HG03135 (cell line): ENCODE measurements around the gene SEC14L5.
"Not testable (repeated sequence)": the region's sequence is repeated elsewhere in the genome, so short reads cannot be mapped to it uniquely, and the experiment has no call there.

ENCODE experiments used
- ATAC-seq: cut with Tn5 transposase; IDR thresholded peaks from one replicate; pipeline ENCODE4 v1.9.1; 2021; ENCODE audit warnings: mild to moderate bottlenecking, moderate library complexity; ENCODE audit not compliant: unreplicated experiment

The SEC14L5 gene

DNA sequence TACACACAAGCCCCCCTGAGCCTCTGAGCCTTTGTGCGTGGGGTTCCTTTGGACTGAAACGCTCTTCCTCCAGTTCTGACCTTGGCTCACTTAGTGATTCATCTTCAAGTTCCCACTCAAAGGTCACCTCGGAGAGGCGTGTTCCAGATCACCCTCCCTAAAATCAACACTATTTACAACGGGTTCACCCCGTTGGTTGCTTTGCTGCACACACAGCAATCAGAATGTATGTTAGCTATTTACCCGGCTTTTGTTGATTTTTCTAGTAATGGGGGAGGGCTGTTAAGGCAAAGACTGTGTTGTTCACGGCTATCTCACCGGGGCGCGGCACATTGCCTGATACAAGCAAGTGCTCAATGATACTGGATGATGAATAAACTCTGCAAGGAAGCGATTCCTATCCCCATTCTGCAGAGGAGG lies 74.6 kb downstream of the SEC14L5 start:
- ATAC-seq: no peak

DNA sequence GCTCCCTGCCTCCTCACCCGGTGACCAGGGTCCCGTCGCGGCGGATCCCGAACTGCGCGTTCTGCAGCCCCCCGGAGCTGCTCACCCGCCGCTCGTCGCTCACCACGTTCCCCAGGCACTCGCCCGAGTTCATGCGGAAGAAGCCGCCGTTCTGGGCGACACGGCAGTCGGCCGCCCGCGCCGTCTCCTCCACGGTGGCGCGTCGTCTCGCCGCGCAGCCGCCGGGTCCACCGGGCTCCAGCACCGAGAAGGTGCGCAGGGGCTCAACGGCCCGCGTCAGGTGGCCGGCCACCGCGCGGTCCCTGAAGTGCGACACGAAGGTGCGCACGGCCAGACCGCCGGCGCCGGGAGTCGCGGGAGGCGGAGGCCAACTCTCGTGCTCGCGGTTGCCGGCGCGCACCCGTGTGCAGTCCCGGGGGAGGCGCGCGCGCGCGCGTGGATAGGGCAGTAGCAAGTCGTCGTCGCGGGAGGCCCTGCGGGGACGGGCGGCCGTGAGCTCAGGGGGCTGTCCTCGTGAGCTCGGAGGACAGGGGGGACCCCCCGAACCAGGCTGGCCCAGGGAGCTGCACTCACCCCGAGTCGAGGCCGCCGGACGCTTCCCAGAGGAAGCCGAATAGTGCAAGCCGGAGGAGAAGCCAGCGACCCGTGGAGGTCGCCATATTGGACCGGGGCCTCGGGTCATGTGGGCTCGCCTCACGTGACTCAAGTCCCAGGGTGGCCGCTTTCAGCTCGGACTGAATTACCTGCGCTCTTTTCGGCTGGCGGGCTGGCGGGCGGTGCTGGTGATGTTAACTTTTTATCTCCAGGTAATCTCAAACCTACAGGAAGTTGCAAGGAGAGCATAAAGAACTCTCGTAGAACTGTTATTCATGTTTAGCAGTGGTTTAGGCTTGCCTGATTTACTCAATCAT lies 75.4 kb downstream of the SEC14L5 start, which contains the start of gene NAGPA:
NAGPA (minus strand) TSS at position 680 of the 911 bp plus-strand sequence; CDS start at position 659, 21 bp downstream.
- peak; percentile 92 for ATAC-seq

DNA sequence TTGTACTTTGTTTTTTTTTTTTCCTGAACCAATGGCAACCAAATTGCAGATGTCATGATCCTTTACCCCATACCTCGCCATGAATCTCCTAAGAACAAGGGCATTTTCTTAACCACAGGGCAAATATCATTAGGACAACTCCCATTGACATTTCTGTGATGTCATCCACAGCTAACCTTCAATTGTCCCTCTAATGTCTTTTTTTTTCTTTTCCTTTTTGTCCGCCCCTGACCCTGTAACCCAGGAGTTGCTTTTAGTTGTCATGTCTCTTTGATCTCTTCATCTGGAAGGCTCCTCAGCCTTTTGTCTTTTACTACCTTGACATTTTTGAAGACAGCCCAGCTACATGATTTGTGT lies 76.0 kb downstream of the SEC14L5 start:
- ATAC-seq: no peak

DNA sequence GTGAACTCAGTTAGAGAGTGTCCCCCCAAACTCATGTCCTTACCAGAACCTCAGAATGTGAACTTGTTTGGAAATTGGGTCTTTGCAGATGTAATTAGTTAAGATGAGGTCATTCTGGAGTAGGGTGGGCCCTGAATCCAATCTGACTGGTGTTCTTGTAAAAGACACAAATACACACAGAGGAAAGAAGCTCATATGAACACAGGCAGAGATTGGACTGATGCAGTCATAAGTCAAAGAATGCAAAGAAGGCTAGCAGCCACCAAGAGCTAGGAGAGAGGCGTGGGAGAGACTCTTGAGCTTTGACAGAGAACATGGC lies 77.7 kb downstream of the SEC14L5 start:
- ATAC-seq: no peak

DNA sequence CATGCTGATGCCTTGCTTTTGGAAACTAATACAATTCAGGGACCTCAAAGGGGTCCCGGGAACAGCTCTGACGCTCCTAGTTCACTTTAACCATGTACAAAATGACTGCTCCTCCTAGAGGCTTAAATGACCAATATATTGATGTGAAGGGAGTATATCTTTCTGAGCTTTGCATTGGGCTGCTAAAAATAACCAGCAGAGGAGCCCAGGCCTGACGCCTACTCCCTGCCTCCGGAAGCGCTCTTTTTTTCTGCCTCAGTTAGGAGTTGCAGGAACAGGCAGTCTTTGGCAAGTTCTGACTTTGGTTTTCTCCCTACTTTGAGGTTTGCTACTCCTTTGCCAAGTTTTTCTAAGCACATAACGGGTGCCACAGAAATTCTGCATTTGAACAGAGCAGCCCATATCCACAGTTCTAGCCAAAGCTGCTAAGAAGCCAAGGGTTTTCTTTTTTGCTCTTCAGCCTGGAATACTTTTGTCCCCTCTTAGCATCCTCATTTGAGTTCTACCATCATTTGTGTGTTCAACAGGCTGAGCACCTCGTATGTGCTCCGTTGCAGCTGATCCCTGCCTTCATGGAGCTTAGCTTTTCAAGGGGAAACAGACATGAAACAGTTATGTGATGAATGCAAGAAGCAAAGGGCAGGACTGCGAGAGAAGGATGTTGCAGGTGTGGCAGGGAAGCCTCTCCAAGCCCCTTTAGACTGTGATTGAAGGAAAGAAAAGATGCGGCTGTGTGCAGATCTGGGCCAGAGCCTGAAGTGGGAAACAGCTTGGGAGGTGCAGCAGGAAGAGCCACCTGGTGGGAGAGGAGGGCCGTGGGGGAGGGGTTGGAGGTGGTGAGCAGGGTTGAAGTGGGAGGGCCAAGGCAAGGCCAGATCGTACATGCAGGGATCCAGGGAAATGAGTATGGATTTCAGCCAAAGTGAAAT lies 78.4 kb downstream of the SEC14L5 start:
- no peak for ATAC-seq

DNA sequence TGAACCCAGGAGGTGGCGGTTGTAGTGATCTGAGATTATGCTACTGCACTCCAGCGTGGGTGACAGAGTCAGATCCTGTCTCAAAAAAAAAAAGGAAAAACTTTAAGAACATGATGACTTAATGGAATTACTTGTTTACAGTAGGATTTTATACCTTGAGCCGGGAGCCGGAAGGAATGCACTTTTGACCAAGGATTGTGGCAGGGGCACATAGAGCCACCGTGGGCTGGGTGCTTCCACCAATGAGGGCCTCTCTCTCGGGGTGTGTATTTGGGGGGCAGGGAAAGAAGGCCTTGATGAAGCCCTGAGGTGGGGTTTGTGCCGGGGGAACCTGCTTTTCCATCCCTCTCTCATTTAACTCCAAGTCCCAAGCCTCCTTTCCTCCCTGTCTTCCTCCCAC lies 82.3 kb downstream of the SEC14L5 start:
- ATAC-seq: no peak

DNA sequence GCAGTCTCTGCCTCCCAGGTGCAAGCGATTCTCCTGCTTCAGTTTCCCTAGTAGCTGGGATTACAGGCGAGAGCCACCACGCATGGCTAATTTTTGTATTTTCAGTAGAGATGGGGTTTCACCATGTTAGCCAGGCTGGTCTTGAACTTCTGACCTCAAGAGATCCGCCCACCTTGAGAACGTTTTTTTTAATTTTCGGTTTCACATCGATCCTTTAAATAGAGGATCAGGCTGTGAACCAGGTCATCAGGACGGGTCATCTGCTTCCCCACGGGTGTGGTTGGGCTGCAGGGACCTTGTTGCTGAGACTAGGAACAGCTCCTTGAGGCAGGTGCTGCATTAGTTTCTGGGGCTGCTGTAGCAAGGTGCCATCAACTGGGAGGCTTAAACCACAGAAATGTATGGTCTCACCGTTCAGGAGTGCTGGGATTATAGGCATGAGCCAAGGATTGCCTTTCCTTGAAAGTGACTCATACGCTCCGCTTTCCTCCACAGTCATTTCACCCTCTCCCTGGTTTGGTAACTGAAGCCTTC lies 83.5 kb downstream of the SEC14L5 start:
- ATAC-seq: no peak

DNA sequence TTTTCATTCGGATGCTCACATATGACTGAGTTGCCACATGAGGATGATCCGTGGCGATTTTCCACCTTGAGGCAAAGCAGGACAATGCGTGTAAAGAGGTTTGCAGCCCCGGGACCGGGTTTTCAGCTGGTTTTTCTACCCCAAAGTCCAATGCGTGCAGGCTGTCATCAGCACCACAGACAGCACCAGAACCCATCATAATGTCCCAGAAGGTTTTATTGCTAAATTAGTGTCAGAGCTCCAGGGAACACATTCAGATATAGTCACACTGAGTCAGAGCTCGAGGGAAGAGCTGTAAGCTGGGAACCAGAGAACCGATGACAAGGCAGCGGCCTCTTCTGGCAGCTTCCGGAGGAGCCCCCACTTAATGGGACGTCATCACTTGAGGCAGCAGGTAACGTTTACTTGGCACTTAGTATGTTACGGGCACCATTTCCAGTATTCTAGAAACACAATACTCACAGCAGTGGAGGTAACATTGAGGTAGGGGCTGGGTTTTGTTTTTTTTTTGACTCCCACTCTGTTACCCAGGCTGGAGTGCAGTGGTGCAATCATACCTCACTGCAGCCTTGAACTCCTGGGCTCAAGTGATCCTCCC lies 84.5 kb downstream of the SEC14L5 start:
- no peak for ATAC-seq

DNA sequence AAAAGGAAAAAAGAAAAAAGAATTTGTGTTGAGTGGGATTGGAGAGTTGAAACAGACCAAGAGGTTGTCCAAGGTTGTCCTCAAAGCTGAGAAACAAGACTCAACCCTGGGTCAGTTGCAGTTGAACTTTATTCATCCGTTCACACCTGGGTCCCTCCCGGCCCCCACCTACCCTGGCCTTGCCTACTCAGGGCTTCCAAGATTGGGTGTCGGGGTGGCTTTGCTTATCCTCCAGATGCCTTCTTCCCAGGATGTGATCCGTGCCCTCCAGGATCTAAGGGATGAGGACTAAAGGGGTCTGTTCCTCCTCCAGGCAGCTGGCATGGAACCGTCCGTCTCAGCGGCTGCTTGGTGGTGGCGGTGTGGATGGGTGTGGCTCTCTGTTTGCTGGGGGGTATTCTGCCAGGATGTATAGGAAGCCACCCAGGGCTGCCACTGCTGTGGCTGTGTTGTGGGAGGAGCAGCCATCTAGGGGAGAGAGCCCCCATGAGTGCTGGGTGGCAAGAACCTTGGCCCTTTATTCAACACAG lies 85.9 kb downstream of the SEC14L5 start:
- ATAC-seq: no peak

DNA sequence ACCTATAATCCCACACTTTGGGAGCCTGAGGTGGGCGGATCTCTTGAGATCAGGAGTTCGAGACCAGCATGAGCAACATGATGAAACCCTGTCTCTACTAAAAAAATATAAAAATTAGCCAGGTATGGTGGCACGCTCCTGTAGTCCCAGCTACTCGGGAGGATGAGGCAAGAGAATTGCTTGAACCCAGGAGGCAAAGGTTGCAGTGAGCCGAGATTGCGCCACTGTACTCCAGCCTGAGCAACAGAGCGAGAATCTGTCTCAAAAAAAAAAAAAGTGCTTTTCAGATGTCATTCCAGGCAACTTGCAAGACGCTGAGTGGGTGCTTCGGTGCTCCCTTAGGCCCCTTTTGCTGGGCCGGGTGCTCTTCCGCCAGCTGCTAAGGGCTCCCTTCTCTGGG lies 86.5 kb downstream of the SEC14L5 start:
- ATAC-seq: not testable (repeated sequence)

DNA sequence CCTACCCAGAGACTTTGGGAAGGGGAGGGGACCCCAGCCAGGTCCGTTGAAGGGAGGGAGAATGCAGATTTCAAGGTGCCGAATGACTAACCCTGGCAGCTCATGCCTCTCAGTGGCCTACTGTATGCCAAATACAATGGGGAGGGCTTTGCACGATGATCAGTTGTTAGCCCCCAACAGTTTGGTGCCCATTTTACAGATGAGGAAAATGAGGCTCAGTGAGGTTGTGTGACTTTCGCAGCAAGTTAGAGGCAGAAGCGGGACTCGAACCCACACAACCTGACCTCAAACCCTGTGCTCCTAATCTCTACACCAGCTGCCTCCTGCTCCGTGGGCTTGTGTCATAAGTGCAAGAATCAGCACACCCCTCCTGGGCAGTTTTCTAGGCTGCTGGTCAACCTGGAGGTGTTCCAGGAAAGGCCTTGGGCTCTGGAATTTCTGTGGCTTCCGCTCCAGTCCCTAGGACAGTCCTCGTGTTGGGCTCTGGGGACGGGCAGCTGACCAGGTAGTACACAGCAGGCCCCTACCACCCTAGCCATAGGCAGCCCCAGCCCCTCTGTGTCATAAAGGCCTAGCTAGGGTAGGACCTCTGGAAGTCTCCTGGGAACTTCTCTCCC lies 87.5 kb downstream of the SEC14L5 start:
- ATAC-seq: no peak

DNA sequence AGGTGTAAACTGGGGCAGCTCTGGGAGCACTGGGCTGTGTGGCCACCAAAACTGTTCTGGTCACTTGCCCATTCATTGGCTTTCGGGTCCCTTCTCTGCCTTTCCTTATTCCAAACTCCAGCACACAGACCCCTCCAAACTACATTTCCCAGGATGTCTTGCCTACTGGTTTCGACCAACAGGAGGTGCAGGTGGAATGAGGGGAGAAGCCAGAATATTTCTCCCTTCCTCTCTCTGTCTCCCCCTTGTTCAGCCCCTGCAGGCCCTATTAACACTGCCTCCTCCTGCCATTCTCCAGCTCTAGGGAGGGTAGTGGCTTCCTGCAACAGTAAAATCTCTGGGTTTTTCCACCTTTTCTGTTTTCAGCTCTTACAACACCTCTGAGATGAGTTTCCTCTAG lies 88.8 kb downstream of the SEC14L5 start:
- no peak for ATAC-seq

DNA sequence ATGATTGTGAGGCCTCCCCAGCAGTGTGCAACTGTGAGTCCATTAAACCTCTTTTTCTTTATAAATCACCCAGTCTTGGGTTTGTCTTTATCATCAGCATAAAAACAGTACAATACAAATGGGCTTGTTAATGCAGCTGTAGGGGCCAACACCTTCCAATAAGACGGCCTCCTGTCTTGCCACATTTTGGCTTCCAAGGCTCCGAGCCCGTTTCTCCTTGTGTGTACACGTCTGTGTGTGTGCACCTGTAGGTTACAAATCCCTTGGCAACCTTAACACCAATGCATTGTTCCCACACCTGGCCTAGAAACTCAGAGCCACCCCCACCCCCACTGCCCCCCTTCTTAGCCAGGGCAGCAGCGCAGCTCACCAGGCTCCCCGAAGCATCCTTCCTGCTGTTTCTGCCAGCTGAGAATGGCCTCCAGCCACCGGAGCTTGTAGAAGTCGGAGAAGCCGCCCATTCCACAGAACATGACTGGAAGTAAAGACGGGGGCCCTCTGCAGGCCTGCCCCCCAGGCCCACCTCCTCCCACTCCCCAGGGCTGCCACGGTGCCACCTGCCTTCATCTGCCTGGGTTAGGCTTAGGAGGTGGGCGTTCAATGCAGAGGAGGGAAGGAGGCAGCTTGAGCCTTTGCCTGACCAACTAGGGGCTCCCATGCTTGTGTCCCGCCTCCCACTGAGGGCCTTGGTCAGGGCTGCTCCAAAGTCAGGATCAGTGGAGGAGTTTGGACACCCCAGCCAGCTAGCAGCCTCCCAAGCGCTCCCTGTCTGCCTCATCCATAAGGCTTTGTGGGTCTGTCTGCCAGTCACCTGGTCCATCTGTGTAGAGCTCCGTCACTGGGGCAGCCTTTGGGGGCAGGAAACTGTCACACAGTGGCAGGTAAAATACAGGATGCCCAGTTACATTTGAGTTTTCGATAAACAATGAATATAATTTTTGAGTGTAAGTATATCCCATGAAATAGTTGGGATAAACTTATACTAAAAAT lies 97.0 kb downstream of the SEC14L5 start:
- no peak for ATAC-seq

DNA sequence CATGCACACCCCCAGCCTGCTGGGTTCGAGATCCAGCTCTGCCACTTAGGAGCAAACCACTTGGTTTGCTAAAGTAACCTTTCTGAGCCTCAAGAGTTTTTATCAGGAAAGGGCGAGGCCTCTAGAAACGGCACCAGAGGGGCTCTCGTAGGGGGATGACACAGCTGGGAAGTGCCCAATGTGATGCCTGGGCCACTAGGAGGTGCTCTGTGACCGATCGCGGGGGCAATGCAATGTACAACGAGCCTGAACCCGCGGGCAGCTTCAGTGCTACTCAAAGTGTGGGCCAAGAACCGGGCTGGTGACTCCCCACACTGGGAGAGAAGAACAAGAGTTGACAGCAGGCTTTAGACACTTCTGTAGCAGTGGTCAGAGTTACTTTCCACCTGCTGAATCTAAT lies 98.2 kb downstream of the SEC14L5 start:
- ATAC-seq: no peak

DNA sequence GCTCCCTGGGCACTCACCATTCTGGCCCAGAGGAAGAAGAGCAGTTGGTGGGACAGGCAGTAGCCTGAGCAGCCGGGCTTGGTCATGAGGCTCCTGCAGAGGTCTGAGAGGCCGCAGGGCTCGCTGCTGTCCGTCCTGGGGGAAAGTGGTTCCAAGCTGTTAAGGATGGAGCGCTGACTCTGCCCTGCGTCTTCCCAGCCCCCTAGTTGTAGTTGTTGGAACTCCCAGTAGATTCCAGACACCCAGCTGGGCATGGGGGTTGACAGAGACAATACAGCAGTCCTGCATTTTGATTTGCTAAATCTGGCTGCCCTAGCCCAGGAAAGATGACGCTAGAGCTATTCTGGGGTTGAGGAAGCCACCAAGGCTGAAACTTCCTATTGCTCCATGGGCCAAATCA lies 100.3 kb downstream of the SEC14L5 start:
- no peak for ATAC-seq

DNA sequence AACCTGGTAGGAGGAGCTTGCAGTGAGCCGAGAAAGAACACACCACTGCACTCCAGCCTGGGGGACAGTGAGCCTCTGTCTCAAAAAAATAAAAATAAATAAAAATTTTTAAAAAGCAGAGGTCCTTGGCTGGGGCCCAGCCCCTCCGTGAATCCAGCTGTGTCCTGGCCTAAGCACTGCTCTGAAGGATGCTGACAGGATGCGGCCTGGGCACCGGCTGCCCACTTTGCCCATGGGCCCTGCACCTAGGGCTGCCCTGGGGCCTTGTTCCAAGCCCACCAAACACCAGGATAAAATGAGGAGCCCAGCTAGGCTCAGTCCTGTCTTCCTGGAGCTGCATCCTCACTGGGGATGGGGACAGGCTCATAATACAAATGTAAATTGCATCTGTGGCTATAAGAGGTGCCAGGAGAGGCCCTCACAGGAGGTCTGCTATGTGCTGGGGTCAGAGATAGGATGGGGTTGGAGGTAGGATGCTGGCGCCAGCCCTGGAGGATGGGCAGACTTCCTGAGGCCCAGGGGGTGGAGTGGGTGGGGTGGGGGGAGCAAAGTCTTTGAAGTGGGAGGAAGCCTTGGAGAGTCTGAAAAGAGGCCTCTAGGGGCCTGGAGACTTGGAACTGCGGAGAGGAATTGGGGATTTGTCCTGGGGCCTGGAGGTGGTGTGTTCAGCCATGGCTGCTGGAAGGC lies 101.4 kb downstream of the SEC14L5 start:
- ATAC-seq: no peak

DNA sequence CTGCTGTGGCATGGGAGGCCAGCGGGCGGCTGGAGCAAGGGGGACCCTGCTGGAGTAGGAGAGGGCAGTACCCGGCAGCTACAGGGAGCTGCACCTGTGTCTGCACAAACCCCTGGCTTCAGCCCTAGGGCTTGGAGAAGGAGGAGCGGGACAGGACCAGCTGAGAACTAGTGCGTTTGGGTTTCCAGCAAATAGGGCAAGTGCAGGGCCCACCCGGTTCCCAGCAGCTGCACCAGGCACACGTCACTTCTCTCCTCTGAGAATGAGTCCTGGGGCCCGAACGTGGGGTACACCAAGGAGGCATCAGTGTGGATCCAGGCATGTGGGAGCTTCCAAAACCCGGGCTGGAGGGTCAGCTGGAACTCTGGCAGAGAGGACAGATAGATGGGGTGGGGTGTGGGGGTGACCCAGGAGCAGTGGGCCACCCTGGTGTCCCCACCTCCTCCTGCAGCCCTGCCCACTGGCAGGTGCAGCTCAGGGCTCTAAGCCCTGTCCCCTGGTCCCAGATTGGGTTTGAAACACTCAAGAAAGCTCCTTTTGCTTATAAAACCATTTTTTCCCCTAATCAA lies 102.0 kb downstream of the SEC14L5 start:
- ATAC-seq: no peak

DNA sequence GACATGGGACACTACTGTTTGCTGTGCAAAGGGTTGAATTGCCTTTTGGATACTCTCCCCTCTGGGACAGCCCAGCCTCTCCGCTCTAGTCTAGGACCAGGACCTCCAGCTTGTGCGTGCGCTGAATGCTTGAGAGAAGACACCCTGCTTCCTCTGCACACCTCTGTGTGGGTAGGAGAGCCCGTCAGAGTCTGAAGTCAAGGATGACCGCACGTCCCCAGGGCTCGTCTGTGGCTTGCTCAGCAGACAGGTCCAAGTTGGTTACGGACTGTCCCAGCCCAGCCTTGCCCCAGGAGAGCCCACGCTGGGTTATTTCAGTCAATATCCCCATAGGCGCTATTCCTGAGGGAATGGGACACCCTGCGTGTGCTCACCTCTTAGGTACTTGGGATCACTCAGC lies 103.9 kb downstream of the SEC14L5 start:
- ATAC-seq: no peak
